ENCODE results near the gene IPO9.
"Not testable (repeated sequence)": the region's sequence is repeated elsewhere in the genome, so short reads cannot be mapped to it uniquely, and the experiment has no call there.

IPO9 gene

DNA sequence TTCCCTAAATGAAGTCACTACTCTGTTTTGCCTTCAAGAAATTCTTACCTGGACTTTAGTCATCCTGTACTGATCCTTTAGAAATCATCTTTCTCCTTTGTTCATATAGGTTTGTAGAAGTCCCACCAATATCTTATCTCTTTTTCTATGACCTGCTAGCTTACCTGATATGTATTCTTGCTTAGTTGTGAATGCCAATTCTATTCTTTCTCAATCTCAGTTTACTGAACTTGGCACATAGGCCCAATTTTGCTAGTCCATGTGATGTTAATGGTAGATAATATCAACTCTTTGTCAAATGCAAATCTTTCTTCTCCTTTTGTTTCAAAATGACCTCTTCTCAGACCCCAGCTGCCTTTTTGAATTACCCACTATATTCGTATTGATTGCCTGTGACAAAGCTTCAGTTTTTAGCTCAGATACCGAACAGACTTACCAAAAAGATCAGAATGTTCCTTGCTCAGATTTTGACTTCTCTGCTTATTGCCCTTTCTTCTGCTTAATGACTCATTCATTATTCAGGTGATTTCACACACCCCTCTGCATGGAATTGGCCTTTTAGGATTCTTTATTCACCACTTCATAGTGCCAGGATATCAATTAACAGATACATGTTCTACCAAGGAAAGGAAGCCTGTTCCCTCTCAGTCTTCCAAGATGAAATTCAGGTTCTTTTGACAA is 20.6 kb downstream of the IPO9 start:
- DNase-seq, result no peak

DNA sequence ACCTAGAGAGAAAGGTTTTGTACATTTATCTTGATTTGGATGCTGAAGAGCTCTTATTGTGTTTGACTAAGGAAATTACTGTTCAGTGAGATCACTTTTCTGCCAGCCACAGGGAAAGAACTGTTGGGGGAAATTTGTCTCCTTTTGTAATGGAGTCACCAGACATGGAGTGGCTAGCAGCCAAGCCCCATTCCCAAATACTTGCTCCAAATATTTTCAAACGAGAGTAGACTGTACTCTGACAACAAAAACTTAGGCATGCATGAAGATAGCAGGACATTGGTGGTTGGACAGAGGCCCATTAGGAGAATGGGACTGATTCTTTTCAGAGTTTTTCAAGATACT is 21.1 kb downstream of the IPO9 start:
- no peak for DNase-seq

DNA sequence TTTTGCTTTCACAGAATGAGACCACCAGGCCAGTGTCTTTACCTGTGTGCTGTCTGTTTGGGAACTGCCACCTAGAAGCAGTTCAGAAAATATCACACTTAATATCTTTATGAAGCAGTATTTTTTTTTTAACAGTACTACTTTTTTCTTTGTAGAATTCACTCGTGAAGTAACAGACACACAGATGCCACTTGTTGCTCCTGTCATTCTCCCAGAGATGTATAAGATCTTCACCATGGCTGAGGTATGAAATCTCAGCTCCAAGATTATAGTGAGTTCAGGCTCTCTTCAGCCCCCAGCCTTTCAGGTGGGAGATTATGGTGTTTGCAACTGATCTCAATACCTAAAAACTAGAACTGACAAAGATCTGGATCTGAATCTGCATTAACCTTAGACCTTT is 23.0 kb downstream of the IPO9 start:
- no peak for DNase-seq

- DNase-seq, result not testable (repeated sequence)
These were observed 27.8 kb downstream of the IPO9 start for GRCh38 chr1:201856722-201857121.

- DNase-seq, result no peak
These were observed 30.5 kb downstream of the IPO9 start for GRCh38 chr1:201859424-201859823.

DNA sequence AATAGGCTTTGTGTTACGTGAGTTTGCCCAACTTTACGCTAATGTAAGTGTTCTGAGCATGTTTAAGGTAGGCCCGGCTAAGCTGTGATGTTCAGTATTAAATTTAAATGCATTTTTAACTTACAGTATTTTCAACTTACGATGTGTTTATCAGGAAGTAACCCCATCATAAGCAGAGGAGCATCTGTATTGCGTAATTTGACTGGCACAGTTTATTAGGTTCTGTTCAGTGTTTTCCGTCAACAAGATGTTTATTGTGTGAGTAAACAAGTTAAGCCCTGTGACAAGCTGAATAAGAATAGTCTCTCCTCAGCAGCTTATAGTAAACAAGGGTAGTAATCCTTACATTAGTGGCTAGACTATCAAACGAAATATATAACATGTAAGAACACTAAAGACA is 32.5 kb downstream of the IPO9 start:
- DNase-seq, result no peak

DNA sequence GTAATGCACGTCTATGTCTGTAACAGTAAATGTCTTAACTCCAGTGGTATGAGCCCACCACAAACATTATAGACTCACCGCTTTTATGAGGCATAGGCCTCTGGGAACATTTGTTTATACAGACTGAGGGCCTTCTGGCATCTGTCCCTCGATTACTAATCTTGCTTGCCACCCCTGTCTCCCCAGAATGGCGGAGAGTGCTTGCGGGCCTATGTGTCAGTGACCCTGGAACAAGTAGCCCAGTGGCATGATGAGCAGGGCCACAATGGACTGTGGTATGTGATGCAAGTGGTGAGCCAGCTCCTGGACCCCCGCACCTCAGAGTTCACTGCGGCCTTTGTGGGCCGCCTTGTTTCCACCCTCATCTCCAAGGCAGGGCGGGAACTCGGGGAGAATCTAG is 41.4 kb downstream of the IPO9 start:
- no peak for DNase-seq

- DNase-seq, result no peak
These were observed 45.7 kb downstream of the IPO9 start for GRCh38 chr1:201874672-201875071.

DNA sequence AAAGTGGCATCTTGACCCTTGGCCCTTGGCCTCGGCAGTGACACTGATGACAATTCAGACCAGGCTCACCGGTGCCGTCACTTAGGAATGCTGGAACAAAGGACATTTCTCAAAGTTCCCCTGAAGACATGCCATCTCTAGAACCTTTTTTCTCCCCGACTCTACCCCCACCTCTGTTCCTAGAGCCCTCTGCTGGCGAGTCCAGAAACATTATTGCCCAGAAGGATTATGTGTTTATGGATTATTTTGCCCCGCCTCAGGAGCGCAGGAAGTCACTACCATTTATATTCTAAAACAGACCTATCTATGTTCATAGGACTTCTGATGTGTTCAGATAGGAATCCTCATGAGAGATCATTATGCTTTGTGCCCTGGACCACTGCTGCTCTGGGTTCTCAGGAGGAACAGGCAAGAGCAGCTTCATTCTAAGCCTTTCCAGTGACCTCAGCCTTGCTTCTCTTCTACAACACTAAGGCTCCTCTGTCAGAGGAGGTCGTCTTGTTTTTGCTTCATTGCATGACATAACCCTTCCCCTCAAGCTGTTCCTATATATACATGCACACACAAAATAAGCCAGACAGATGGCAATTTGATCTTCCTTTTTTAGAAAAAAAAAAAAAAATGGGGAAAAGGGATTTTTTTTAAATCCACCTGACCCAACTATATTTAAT is 47.3 kb downstream of the IPO9 start:
- DNase-seq, result no peak

- peak; percentile 14 for DNase-seq
These were observed 49.0 kb downstream of the IPO9 start for GRCh38 chr1:201877877-201878401.

DNA sequence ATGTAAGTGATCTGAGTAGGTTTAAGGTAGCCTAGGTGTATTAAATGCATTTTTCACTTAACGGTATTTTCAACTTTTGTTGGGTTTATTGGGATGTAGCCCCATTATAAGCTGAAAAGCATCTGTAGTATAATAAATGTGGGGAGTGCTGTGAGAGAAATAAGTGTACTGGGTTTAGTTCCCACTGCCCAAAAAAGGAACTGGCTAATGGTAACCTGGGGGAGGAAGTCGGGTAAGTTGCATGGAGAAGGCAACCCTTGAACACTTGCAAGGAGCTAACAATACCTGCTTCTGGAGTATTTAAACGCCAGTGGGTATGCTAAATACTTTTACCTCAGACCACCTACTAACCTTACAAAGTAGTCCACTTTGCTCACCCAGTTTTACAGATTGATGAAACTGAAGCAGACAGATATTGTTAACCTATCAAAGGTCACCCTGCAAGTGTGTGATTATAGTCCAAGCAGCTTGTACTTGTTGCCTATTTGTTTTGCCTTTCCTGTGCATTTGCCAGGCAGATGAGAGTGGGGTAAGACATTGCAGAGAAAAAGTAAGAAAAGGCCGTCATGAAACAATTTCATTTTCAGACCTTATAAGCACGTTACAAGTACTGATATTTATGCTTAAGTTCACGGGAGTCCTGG is 52.1 kb downstream of the IPO9 start:
- no peak for DNase-seq

GRCh38 chr1:201881617-201882016 is 52.7 kb downstream of the IPO9 start:
- DNase-seq, result no peak

GRCh38 chr1:201882665-201883132 is 53.7 kb downstream of the IPO9 start:
- DNase-seq, result no peak

DNA sequence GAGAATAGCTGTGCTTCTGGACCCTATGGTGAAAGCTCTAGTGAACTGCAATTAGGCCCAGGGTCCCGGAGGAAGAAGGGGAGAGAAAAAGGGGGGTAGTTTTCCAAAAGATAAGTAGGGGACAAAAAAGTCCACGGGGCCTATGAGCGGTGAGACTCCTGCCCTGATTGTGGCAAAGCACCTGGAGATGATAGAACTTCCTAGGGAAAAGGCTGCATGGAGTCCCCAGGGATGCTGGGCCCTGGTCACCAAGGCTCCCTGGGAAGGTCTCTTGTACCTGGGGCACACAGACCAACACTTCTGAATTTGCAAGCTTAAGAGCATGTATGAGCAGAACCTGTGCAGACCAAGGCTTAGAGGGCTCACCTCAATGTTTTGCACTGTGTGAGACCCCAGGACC is 54.3 kb downstream of the IPO9 start:
- DNase-seq, result no peak

DNA sequence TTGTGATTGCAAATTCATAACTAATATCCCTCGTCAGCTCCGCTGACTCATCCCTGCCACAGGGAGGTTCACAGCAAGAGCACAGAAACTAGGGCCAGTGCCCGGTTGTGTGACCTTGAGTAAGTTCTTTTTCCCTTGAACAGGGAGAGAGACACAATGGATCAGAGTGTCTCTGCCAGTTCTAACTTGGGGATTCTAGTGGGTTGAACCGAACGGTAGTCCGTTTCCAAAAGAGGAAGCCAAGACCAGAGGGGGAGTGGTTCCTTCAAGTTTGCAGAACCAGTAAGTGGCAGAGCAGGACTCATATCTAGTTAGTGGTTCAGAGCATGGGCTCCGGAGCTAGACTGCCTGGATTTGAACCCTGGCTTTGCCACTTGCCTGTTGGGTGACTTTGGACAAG is 54.8 kb downstream of the IPO9 start:
- DNase-seq, result no peak

- DNase-seq, result no peak
These were observed 55.5 kb downstream of the IPO9 start for GRCh38 chr1:201884425-201884824.

DNA sequence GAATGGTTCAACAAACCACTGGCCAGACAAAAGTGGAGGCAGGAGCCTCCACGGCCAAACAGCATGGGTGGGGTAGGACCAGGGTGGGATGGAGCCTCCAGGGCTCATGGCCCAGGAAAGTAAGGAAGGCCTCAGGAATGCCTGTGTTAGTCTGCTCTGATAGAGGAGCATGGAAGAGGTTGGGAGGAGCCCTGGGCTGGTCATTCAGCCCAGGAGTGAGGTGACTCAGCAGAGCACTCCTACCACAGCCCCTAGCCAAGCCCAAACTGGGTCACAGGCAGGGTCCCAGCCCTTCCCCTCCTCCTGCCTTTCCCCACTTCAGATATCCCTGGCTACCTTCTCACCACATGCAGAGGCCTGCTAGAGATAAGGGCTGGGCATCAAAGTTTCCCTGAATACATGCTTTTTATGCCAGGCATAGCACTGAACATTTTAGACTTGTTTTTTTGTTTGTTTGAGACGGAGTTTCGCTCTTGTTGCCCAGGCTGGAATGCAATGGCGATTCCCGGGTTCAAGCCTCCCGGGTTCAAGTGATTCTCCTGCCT is 56.6 kb downstream of the IPO9 start:
- DNase-seq, result no peak

- DNase-seq, result no peak
These were observed 57.3 kb downstream of the IPO9 start for GRCh38 chr1:201886103-201886885.

GRCh38 chr1:201887116-201887866 is 58.3 kb downstream of the IPO9 start:
- no peak for DNase-seq

DNA sequence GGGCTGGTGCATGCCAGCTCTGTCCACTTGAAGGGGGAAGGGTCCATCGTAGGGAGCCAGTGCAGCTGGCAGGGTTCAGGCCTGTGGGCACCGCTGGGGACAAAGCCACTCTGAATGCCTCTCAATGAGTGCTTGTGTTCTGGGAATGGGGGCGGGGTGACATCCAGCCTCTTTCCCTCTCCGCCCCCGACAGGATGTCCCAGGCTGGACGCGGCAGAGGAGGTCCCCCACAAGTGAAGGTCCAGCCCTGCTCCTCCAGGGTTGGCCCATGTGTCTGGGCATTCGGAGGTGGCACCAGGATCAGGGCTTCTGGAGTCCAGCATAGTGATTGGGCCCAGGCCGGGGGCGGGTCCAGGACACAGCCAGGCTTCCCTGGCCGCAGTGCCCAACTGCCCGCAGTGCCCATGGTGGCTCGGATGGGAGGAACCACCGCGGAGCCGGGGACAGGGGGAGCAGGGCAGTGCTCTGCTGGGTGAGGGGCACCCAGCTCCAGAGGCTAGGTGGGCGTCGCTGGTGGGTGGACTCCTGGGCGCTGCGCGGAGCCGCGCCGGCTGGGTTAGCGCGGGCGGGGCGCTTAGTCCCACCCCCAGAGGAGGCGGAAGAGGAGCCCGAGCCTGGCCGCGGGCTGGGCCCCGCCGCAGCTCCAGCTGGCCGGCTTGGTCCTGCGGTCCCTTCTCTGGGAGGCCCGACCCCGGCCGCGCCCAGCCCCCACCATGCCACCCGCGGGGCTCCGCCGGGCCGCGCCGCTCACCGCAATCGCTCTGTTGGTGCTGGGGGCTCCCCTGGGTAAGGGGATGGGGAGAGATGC is 59.5 kb downstream of the IPO9 start, which contains the start of gene SHISA4:
SHISA4 (plus strand) TSS at position 617 of the 808 bp plus-strand sequence; CDS start at position 714, 97 bp downstream.
- DNase-seq, result peak; percentile 31

All from CD4-positive, alpha-beta T cell treated with Interleukin-17A for 4 hours (primary cell).